Measurements from ENCODE around the gene SMU1. TPM values are rescaled to one million over a fixed set of nuclear protein-coding genes. Genes with fewer than 3 reads are reported as not detected.

The SMU1 gene
- total RNA-seq, 1 experiment from 2014 or later: 30.5 TPM

DNA sequence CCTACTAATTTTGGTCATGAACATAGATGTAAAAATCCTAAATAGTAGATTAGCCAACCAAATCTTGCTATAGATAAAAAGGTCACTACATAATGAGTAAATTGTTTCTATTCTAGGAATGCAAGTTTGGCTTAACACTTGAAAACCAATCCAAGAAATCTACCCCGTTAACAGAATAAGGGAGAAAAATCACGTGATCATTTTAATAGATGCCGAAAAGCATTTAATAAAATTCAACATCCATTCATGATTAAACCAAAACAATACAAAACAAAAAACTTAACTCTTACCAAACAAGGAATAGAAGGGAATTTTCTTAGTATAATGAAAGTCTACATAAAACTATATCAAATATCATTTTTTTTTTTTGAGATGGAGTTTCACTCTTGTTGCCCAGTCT, 20.7 kb upstream of the SMU1 start:
- no peak for TF ChIP-seq POLR2AphosphoS5 (IDR thresholded peaks at IDR 0.05; ENCODE audit: low read depth, low read length)
- no peak for TF ChIP-seq POLR2A (IDR thresholded peaks at IDR 0.05; ENCODE audit: borderline replicate concordance, extremely low read depth, insufficient read depth, insufficient read length)
- TF ChIP-seq JUND (IDR thresholded peaks at IDR 0.05): no peak
- TF ChIP-seq SRF (IDR thresholded peaks at IDR 0.05; ENCODE audit: low read depth): no peak
- no peak for TF ChIP-seq SP1 (IDR thresholded peaks at IDR 0.05; ENCODE audit: low read depth)
- TF ChIP-seq, protein P1, sequence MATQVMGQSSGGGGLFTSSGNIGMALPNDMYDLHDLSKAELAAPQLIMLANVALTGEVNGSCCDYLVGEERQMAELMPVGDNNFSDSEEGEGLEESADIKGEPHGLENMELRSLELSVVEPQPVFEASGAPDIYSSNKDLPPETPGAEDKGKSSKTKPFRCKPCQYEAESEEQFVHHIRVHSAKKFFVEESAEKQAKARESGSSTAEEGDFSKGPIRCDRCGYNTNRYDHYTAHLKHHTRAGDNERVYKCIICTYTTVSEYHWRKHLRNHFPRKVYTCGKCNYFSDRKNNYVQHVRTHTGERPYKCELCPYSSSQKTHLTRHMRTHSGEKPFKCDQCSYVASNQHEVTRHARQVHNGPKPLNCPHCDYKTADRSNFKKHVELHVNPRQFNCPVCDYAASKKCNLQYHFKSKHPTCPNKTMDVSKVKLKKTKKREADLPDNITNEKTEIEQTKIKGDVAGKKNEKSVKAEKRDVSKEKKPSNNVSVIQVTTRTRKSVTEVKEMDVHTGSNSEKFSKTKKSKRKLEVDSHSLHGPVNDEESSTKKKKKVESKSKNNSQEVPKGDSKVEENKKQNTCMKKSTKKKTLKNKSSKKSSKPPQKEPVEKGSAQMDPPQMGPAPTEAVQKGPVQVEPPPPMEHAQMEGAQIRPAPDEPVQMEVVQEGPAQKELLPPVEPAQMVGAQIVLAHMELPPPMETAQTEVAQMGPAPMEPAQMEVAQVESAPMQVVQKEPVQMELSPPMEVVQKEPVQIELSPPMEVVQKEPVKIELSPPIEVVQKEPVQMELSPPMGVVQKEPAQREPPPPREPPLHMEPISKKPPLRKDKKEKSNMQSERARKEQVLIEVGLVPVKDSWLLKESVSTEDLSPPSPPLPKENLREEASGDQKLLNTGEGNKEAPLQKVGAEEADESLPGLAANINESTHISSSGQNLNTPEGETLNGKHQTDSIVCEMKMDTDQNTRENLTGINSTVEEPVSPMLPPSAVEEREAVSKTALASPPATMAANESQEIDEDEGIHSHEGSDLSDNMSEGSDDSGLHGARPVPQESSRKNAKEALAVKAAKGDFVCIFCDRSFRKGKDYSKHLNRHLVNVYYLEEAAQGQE (IDR thresholded peaks at IDR 0.05; ENCODE audit: low read depth): no peak
- no peak for TF ChIP-seq ELF1 (IDR thresholded peaks at IDR 0.05; ENCODE audit: borderline replicate concordance, low read depth)
- TF ChIP-seq, protein P2, sequence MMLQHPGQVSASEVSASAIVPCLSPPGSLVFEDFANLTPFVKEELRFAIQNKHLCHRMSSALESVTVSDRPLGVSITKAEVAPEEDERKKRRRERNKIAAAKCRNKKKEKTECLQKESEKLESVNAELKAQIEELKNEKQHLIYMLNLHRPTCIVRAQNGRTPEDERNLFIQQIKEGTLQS (IDR thresholded peaks at IDR 0.05): no peak
- TF ChIP-seq, protein P3, sequence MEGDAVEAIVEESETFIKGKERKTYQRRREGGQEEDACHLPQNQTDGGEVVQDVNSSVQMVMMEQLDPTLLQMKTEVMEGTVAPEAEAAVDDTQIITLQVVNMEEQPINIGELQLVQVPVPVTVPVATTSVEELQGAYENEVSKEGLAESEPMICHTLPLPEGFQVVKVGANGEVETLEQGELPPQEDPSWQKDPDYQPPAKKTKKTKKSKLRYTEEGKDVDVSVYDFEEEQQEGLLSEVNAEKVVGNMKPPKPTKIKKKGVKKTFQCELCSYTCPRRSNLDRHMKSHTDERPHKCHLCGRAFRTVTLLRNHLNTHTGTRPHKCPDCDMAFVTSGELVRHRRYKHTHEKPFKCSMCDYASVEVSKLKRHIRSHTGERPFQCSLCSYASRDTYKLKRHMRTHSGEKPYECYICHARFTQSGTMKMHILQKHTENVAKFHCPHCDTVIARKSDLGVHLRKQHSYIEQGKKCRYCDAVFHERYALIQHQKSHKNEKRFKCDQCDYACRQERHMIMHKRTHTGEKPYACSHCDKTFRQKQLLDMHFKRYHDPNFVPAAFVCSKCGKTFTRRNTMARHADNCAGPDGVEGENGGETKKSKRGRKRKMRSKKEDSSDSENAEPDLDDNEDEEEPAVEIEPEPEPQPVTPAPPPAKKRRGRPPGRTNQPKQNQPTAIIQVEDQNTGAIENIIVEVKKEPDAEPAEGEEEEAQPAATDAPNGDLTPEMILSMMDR (IDR thresholded peaks at IDR 0.05 in 2 of 3, conservative IDR thresholded peaks at IDR 0.05 in 1 of 3; ENCODE audit: borderline replicate concordance in 1 of 3, insufficient read depth in 1 of 3, low read depth in 2 of 3, low read length in 2 of 3): no peak
- TF ChIP-seq CEBPB (IDR thresholded peaks at IDR 0.05; ENCODE audit: low read depth): no peak
- TF ChIP-seq EGR1 (IDR thresholded peaks at IDR 0.05; ENCODE audit: low read depth): no peak
- no peak for TF ChIP-seq SIN3A (IDR thresholded peaks at IDR 0.05; ENCODE audit: low read depth)
- no peak for TF ChIP-seq EZH2phosphoT487 (IDR thresholded peaks at IDR 0.05; ENCODE audit: borderline replicate concordance)
- TF ChIP-seq, protein P4, sequence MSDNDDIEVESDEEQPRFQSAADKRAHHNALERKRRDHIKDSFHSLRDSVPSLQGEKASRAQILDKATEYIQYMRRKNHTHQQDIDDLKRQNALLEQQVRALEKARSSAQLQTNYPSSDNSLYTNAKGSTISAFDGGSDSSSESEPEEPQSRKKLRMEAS (IDR thresholded peaks at IDR 0.05): no peak
- no peaks in the 10 kb centered on the region for H3K36me3 ChIP-seq (ENCODE audit: control insufficient read depth in 1 of 2, insufficient read depth in 2 of 2, low read length in 2 of 2)
- no peak overlapping the region for H3K9ac ChIP-seq (ENCODE audit: low read length)
- ChIA-PET POLR2A (no interaction called here), CTCF (no interaction called here), RAD21 (ENCODE audit: low non-redundant PET in 1 of 2, low total read pairs in 2 of 2, uncharacterized antibody in 2 of 2, unreplicated experiment in 2 of 2) (no interaction called here)
- no peak for ATAC-seq
- no peaks in the 10 kb centered on the region for H3K27me3 ChIP-seq (ENCODE audit: insufficient read depth, low read length)
- no peak overlapping the region for H2AFZ ChIP-seq (ENCODE audit: low read depth, low read length, poor library complexity, severe bottlenecking)
- peaks cover 6 to 26% of the 10 kb centered on the region in 2 experiments for H3K4me1 ChIP-seq (ENCODE audit: control insufficient read depth in 1 of 2, insufficient read depth in 2 of 2, low read length in 2 of 2)
- H3K4me2 ChIP-seq (ENCODE audit: low read length): no peak overlapping the region
- no peaks in the 10 kb centered on the region for H3K9me2 ChIP-seq (ENCODE audit: insufficient read depth)
- H3K27ac ChIP-seq (ENCODE audit: low read depth, low read length): no peak overlapping the region
- no peaks in the 10 kb centered on the region for H3K9me3 ChIP-seq (ENCODE audit: control insufficient read depth in 1 of 2, insufficient read depth in 1 of 2, low read depth in 1 of 2, low read length in 2 of 2)
- no peaks in the 10 kb centered on the region for H3K79me2 ChIP-seq (ENCODE audit: insufficient read depth, low read length)
- no peaks in the 10 kb centered on the region for H4K20me1 ChIP-seq (ENCODE audit: insufficient read depth)
- no peak for DNase-seq (ENCODE audit: low read depth, low spot score)
- intact Hi-C loops (cut with micrococcal nuclease): no loop called here
- no peak overlapping the region for H3K4me3 ChIP-seq (replicated peaks in 1 of 2; ENCODE audit: low read depth in 1 of 2, low read length in 2 of 2)
- BruUV-seq (replicated peaks): no TSS peak

Measured in HCT116 (cell line).